K562 (cell line): Measurements from ENCODE around the gene HTR2A. TPM values are rescaled to one million over a fixed set of nuclear protein-coding genes. Genes with fewer than 3 reads are reported as not detected.
A peak's percentile ranks its signal among the peaks of the same experiment; 100 is the strongest.

ENCODE experiments used
- ATF7 ChIP-seq: fragments of 450-650 bp; IDR thresholded peaks from 2 replicates; pipeline ENCODE4 v1.7.1; 2014; ENCODE audit warnings: mild to moderate bottlenecking, moderate library complexity
- CBX8 ChIP-seq: fragments of 200-600 bp; sonication (generic); IDR thresholded peaks from 2 replicates; pipeline ENCODE4 v1.6.1; 2012; ENCODE audit warnings: borderline replicate concordance, mixed run types, low read depth, mild to moderate bottlenecking, moderate library complexity, mixed read lengths, low read length, control low read depth, inconsistent platforms; ENCODE audit not compliant: poor library complexity, severe bottlenecking; ENCODE audit errors: extremely low read depth
- GTF2F1 ChIP-seq: IDR thresholded peaks from 2 replicates; pipeline ENCODE4 v1.6.1; 2011; ENCODE audit warnings: low read depth, low read length, improper control_type of control experiment
- HCFC1 ChIP-seq: IDR thresholded peaks from 2 replicates; pipeline ENCODE4 v1.6.1; 2012; ENCODE audit warnings: low read depth, low read length, improper control_type of control experiment
- HNRNPL ChIP-seq: fragments of 200-400 bp; formaldehyde crosslinking; IDR thresholded peaks from 2 replicates; pipeline ENCODE4 v1.6.1; 2017; ENCODE audit warnings: low read depth, mild to moderate bottlenecking, low read length
- MYC ChIP-seq, 2 experiments: fragments of 250-450 bp in 1 of 2; sonication (Bioruptor Pico) in 1 of 2; IDR thresholded peaks; 2 replicates each; pipeline versions ENCODE4 v1.5.1 to v1.6.1; 2012 to 2021; ENCODE audit warnings: low read depth in 2 of 2, borderline replicate concordance in 1 of 2, improper control_type of control experiment in 1 of 2, low read length in 1 of 2, mild to moderate bottlenecking in 1 of 2, moderate library complexity in 1 of 2
- RAD51 ChIP-seq: fragments of 450-650 bp; IDR thresholded peaks from 2 replicates; pipeline ENCODE4 v1.7.1; 2016; ENCODE audit warnings: low read depth, mild to moderate bottlenecking, borderline replicate concordance
- USF2 ChIP-seq: sonication (generic); formaldehyde crosslinking; IDR thresholded peaks from 2 replicates; pipeline ENCODE4 v1.5.0; 2020; ENCODE audit warnings: missing genetic modification reagents
- ZNF395 ChIP-seq: fragments of 200-800 bp; sonication (Bioruptor generic); IDR thresholded peaks from 2 replicates; pipeline ENCODE4 v1.6.1; 2017; ENCODE audit warnings: missing genetic modification characterization, missing compliant biosample characterization
- ZNF449 ChIP-seq: fragments of 250-450 bp; sonication (Bioruptor Pico); IDR thresholded peaks from 2 replicates; pipeline ENCODE4 v1.8.0; 2022; ENCODE audit warnings: moderate library complexity, mild to moderate bottlenecking, inconsistent platforms
- ZNF583 ChIP-seq: fragments of 250-450 bp; sonication (Bioruptor Pico); IDR thresholded peaks from 2 replicates; pipeline ENCODE4 v1.4.0; 2020
- polyA plus RNA-seq, 8 experiments: library from polyadenylated mRNA; depleted of rRNA in 4 of 8; stranded (reverse) in 5 of 8; unstranded in 3 of 8; fragments of >200 nt; fragmentation: Nextera tagmentation in 2 of 8; fragmentation: Illumina TruSeq in 1 of 8; extraction: Ambion mirVana in 2 of 8; extraction: Trizol in 1 of 8; gene quantifications; 2 replicates each; pipeline versions ENCODE4 v1.2.1 to v1.2.3, GENCODE V29; 2011 to 2014; ENCODE audit warnings: inconsistent platforms in 1 of 8, missing spikeins in 1 of 8
- total RNA-seq, 7 experiments: library from RNA; depleted of rRNA in 6 of 7; stranded (reverse); fragments of >200 nt in 6 of 7; fragmentation: Illumina TruSeq in 2 of 7; extraction: Trizol in 2 of 7; gene quantifications; 2 replicates each; pipeline versions ENCODE4 v1.2.1 to v1.2.3, GENCODE V29; 2011 to 2021; ENCODE audit warnings: low replicate concordance in 1 of 7
- TF ChIP-seq, protein P1 (sequence below): fragments of 450-650 bp; IDR thresholded peaks from 2 replicates; pipeline ENCODE4 v1.6.1; 2016; ENCODE audit warnings: low read depth

Gene HTR2A
- total and polyA plus RNA-seq, 9 of the 15 experiments (the other 6 are each of a cell fraction or from before 2014, with no cell fraction given) = not detected

DNA sequence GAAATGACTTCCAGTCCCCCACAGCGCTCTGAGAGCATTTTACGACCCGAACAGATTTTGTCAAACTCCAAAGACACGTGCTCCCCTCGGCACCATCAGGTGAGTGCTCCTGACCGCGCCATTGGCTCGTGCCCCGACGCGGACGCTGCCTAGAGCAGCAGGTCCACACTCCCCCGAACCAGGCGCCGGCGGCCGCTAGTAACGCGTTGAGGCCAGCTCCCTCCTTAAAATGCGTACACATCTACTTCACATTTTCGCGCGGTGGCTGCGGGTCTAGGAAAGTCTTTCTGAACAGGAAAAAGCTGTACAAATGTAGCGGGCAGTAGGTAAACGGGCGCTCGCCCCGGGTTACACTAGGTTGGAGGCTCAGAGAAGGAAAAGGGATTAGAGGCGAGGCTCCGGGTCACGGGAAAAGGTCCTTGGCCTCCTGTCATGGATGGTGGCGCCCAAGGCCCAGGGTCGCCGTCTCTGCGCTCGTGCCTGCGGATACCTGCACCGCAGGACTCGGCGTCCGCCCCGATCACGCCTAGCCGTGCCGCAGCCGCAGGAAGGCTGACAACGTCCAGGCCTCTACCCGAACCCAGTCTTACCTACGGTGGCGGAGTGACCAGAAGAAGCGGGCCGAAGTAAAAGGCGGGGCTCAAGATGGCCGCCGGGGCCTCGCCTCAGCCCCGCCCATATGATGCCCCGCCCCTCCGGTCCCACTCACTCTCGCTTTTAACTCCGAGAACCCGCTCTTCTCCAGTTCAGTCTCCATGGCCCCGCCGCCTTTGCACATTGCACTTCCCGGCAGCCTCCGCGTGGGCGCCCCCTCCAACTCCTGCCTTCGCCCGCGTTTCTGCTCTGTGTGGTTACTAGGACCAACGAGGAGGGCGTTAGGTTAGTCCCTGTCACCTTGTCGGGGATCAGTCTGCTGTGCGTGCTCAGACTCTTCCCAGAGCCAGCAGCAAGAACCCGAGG, 100.1 kb downstream of the HTR2A start, which contains the start of gene ESD (continued):
- TF ChIP-seq, protein P1, sequence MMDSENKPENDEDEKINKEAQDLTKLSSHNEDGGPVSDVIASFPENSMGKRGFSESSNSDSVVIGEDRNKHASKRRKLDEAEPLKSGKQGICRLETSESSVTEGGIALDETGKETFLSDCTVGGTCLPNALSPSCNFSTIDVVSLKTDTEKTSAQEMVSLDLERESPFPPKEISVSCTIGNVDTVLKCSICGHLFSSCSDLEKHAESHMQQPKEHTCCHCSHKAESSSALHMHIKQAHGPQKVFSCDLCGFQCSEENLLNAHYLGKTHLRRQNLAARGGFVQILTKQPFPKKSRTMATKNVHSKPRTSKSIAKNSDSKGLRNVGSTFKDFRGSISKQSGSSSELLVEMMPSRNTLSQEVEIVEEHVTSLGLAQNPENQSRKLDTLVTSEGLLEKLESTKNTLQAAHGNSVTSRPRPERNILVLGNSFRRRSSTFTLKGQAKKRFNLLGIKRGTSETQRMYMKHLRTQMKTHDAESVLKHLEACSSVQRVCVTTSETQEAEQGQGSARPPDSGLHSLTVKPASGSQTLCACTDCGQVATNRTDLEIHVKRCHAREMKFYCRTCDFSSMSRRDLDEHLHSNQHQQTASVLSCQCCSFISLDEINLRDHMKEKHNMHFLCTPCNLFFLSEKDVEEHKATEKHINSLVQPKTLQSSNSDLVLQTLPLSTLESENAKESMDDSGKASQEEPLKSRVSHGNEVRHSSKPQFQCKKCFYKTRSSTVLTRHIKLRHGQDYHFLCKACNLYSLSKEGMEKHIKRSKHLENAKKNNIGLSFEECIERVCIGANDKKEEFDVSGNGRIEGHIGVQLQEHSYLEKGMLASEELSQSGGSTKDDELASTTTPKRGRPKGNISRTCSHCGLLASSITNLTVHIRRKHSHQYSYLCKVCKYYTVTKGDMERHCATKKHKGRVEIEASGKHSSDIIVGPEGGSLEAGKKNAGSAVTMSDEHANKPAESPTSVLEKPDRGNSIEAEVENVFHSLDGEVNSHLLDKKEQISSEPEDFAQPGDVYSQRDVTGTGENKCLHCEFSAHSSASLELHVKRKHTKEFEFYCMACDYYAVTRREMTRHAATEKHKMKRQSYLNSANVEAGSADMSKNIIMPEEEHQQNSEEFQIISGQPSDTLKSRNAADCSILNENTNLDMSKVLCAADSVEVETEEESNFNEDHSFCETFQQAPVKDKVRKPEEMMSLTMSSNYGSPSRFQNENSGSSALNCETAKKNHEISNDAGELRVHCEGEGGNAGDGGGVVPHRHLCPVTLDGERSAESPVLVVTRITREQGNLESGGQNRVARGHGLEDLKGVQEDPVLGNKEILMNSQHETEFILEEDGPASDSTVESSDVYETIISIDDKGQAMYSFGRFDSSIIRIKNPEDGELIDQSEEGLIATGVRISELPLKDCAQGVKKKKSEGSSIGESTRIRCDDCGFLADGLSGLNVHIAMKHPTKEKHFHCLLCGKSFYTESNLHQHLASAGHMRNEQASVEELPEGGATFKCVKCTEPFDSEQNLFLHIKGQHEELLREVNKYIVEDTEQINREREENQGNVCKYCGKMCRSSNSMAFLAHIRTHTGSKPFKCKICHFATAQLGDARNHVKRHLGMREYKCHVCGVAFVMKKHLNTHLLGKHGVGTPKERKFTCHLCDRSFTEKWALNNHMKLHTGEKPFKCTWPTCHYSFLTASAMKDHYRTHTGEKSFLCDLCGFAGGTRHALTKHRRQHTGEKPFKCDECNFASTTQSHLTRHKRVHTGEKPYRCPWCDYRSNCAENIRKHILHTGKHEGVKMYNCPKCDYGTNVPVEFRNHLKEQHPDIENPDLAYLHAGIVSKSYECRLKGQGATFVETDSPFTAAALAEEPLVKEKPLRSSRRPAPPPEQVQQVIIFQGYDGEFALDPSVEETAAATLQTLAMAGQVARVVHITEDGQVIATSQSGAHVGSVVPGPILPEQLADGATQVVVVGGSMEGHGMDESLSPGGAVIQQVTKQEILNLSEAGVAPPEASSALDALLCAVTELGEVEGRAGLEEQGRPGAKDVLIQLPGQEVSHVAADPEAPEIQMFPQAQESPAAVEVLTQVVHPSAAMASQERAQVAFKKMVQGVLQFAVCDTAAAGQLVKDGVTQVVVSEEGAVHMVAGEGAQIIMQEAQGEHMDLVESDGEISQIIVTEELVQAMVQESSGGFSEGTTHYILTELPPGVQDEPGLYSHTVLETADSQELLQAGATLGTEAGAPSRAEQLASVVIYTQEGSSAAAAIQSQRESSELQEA = peak; percentile 53; the same call in 1 of the 2 replicates
- no peak for TF ChIP-seq GTF2F1
- TF ChIP-seq USF2 (CRISPR knock-in tag) = peak; percentile 68
- no peak for TF ChIP-seq HNRNPL
- no peak for TF ChIP-seq ZNF583 (CRISPR knock-in tag)
- TF ChIP-seq ZNF395 (CRISPR knock-in tag) = peak; percentile 54; the same call in 1 of the 2 replicates
- 0 out of 2 replicates have a peak, but pooled peaks have one; percentile 27 for TF ChIP-seq ATF7
- TF ChIP-seq ZNF449 (CRISPR knock-in tag) = 0 out of 2 replicates have a peak, but pooled peaks have one; percentile 36
- TF ChIP-seq MYC (IDR thresholded peaks at IDR 0.05; ENCODE audit: low read depth, low read length) = peak; percentile 80
- TF ChIP-seq MYC (CRISPR knock-in tag; IDR thresholded peaks at IDR 0.05; ENCODE audit: borderline replicate concordance, low read depth) = no peak
- peak; percentile 22; the same call in 1 of the 2 replicates for TF ChIP-seq HCFC1
- peak; percentile 61; the same call in 1 of the 2 replicates for TF ChIP-seq RAD51
- TF ChIP-seq CBX8 = no peak
